Measurements from ENCODE around the gene SLC43A1.

SLC43A1 gene

DNA sequence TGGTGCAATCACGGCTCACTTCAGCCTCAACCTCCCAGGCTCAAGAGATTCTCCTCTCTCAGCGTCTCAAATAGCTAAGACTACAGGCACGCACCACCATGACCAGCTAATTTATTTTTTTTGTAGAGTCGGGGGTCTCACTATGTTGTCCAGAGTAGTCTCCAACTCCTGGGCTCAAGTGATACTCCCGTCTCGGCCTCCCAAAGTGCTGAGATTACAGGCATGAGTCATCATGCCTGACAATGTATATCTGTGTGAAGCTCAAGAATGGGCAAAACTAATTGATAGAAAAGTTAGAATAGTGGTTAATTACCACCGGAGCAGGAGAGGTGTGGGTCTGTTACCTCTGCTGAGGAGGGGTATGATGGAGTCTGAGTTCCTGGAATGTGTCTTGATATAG, 79.5 kb downstream of the SLC43A1 start:
- Histone ChIP-seq H3K79me2 (ENCODE audit: control insufficient read depth, low read length) (no peaks in the 10 kb centered on the region), H3K9me3 (ENCODE audit: control insufficient read depth, insufficient read depth, low read length) (no peaks in the 10 kb centered on the region), H3K9me2 (replicated peaks; ENCODE audit: control insufficient read depth, low read length) (no peaks in the 10 kb centered on the region), H3K27ac (ENCODE audit: low read depth, low read length) (no peak overlapping the region), H3F3A (ENCODE audit: control insufficient read depth, insufficient read depth) (no peaks in the 10 kb centered on the region), H3K4me3 (ENCODE audit: low read length) (no peak overlapping the region), H3K27me3 (ENCODE audit: control insufficient read depth, low read length) (no peaks in the 10 kb centered on the region; the same call in 1 of the 2 replicates), H4K20me1 (ENCODE audit: control insufficient read depth, insufficient read depth, low read depth, low read length) (no peaks in the 10 kb centered on the region), H3K36me3 (ENCODE audit: control insufficient read depth, low read length) (no peaks in the 10 kb centered on the region), H3K4me2 (ENCODE audit: low read length) (no peak overlapping the region), H3K4me1 (ENCODE audit: control insufficient read depth, low read length) (no peaks in the 10 kb centered on the region)
- TF ChIP-seq EZH2phosphoT487 (IDR thresholded peaks at IDR 0.05; ENCODE audit: borderline replicate concordance, low read length) = no peak
- TF ChIP-seq, protein P1, sequence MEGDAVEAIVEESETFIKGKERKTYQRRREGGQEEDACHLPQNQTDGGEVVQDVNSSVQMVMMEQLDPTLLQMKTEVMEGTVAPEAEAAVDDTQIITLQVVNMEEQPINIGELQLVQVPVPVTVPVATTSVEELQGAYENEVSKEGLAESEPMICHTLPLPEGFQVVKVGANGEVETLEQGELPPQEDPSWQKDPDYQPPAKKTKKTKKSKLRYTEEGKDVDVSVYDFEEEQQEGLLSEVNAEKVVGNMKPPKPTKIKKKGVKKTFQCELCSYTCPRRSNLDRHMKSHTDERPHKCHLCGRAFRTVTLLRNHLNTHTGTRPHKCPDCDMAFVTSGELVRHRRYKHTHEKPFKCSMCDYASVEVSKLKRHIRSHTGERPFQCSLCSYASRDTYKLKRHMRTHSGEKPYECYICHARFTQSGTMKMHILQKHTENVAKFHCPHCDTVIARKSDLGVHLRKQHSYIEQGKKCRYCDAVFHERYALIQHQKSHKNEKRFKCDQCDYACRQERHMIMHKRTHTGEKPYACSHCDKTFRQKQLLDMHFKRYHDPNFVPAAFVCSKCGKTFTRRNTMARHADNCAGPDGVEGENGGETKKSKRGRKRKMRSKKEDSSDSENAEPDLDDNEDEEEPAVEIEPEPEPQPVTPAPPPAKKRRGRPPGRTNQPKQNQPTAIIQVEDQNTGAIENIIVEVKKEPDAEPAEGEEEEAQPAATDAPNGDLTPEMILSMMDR (IDR thresholded peaks at IDR 0.05; ENCODE audit: low read depth, low read length, poor library complexity, severe bottlenecking) = no peak

DNA sequence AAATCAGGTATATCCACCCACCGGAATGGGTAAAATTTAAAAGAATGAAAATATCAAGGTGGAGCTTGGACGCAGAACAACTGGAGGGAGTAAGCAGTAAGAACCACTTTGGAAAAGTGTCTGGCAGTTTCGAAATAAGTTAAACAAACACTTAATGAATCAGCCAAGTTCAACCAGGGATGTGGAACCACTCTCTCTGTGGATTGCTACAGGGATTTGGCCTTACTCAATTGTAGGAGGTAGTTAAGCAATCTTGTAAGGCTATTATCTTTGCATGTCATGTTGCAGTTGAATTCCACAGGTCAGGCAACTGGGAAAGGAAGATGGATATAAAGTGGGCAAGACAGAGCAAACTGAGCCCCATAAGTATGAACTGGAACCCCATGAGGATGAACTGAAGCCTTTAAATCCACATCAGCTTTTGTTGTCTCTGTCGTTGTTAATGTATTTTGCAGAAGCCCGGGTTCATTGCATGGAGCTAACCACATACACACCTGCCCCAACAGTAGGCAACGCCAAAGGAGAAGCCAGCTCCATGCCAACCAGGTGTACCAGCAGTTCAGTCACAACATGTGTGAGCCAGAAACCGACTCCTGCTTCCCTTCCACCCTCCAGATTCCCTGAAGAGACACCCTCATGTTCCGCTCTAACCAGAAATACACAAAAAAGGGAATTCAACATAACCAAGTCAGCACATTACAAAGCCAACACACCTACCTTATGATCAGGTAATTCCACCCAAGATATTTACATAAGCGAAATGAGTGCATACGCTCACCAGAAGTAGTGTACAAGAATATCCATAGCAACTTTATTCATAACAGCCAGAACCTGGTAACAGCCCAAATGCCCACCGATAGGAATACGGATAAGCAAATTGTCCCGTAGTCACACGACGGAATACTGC, 80.6 kb downstream of the SLC43A1 start:
- Histone ChIP-seq H3F3A (ENCODE audit: control insufficient read depth, insufficient read depth) (no peaks in the 10 kb centered on the region), H3K4me1 (ENCODE audit: control insufficient read depth, low read length) (no peaks in the 10 kb centered on the region), H3K27ac (ENCODE audit: low read depth, low read length) (no peak overlapping the region), H3K4me2 (ENCODE audit: low read length) (no peak overlapping the region), H3K9me3 (ENCODE audit: control insufficient read depth, insufficient read depth, low read length) (no peaks in the 10 kb centered on the region), H3K27me3 (ENCODE audit: control insufficient read depth, low read length) (no peaks in the 10 kb centered on the region; the same call in 1 of the 2 replicates), H4K20me1 (ENCODE audit: control insufficient read depth, insufficient read depth, low read depth, low read length) (no peaks in the 10 kb centered on the region), H3K9me2 (replicated peaks; ENCODE audit: control insufficient read depth, low read length) (no peaks in the 10 kb centered on the region), H3K4me3 (ENCODE audit: low read length) (no peak overlapping the region), H3K79me2 (ENCODE audit: control insufficient read depth, low read length) (no peaks in the 10 kb centered on the region), H3K36me3 (ENCODE audit: control insufficient read depth, low read length) (no peaks in the 10 kb centered on the region)
- no peak for TF ChIP-seq EZH2phosphoT487 (IDR thresholded peaks at IDR 0.05; ENCODE audit: borderline replicate concordance, low read length)
- TF ChIP-seq, protein P1 (IDR thresholded peaks at IDR 0.05; ENCODE audit: low read depth, low read length, poor library complexity, severe bottlenecking) = no peak
